ENCODE data around the gene THBS4.

GRCh38 chr5:80076131-80077050, 41.2 kb downstream of the THBS4 start:
- TF ChIP-seq CTCF (IDR thresholded peaks at IDR 0.05) (no peak), POLR2A (IDR thresholded peaks at IDR 0.05) (no peak)
